ENCODE results near the gene CLEC12A. TPM values are rescaled to one million over a fixed set of nuclear protein-coding genes. Genes with fewer than 3 reads are reported as not detected.
"Not testable (repeated sequence)": the region's sequence is repeated elsewhere in the genome, so short reads cannot be mapped to it uniquely, and the experiment has no call there.

Gene CLEC12A
- total and polyA plus RNA-seq, 4 donors = 2.3 to 4.7 (median 3.2) TPM

GRCh38 chr12:9951026-9951675 lies 20.1 kb upstream of the CLEC12A start:
- Histone ChIP-seq H3K4me1 (ENCODE audit: control insufficient read depth in 4 of 4, insufficient read depth in 4 of 4, low read length in 3 of 4) (no peaks in the 10 kb centered on the region), H3K27me3 (ENCODE audit: control insufficient read depth in 4 of 4, insufficient read depth in 4 of 4, low read length in 3 of 4) (no peaks in the 10 kb centered on the region), H3K9me3 (ENCODE audit: control insufficient read depth in 4 of 4, low read length in 3 of 4) (no peaks in the 10 kb centered on the region), H3K27ac (ENCODE audit: low read depth in 1 of 2, low read length in 2 of 2) (no peak overlapping the region), H3K9ac (ENCODE audit: low read depth in 1 of 2, low read length in 2 of 2) (no peak overlapping the region), H3K4me3 (ENCODE audit: low read depth in 1 of 3, low read length in 3 of 3) (no peak overlapping the region), H3K36me3 (ENCODE audit: control insufficient read depth in 4 of 4, insufficient read depth in 3 of 4, low read depth in 1 of 4, low read length in 3 of 4) (no peaks in the 10 kb centered on the region)
- TF ChIP-seq MAX (IDR thresholded peaks at IDR 0.05) (no peak), TAF1 (conservative IDR thresholded peaks at IDR 0.05) (no peak)
- TF ChIP-seq, protein P1, sequence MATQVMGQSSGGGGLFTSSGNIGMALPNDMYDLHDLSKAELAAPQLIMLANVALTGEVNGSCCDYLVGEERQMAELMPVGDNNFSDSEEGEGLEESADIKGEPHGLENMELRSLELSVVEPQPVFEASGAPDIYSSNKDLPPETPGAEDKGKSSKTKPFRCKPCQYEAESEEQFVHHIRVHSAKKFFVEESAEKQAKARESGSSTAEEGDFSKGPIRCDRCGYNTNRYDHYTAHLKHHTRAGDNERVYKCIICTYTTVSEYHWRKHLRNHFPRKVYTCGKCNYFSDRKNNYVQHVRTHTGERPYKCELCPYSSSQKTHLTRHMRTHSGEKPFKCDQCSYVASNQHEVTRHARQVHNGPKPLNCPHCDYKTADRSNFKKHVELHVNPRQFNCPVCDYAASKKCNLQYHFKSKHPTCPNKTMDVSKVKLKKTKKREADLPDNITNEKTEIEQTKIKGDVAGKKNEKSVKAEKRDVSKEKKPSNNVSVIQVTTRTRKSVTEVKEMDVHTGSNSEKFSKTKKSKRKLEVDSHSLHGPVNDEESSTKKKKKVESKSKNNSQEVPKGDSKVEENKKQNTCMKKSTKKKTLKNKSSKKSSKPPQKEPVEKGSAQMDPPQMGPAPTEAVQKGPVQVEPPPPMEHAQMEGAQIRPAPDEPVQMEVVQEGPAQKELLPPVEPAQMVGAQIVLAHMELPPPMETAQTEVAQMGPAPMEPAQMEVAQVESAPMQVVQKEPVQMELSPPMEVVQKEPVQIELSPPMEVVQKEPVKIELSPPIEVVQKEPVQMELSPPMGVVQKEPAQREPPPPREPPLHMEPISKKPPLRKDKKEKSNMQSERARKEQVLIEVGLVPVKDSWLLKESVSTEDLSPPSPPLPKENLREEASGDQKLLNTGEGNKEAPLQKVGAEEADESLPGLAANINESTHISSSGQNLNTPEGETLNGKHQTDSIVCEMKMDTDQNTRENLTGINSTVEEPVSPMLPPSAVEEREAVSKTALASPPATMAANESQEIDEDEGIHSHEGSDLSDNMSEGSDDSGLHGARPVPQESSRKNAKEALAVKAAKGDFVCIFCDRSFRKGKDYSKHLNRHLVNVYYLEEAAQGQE (IDR thresholded peaks at IDR 0.05) = no peak
- WGBS = 77% methylated on average over 5 of the region's 5 CpGs
- no peak for DNase-seq (ENCODE audit: low spot score)

DNA sequence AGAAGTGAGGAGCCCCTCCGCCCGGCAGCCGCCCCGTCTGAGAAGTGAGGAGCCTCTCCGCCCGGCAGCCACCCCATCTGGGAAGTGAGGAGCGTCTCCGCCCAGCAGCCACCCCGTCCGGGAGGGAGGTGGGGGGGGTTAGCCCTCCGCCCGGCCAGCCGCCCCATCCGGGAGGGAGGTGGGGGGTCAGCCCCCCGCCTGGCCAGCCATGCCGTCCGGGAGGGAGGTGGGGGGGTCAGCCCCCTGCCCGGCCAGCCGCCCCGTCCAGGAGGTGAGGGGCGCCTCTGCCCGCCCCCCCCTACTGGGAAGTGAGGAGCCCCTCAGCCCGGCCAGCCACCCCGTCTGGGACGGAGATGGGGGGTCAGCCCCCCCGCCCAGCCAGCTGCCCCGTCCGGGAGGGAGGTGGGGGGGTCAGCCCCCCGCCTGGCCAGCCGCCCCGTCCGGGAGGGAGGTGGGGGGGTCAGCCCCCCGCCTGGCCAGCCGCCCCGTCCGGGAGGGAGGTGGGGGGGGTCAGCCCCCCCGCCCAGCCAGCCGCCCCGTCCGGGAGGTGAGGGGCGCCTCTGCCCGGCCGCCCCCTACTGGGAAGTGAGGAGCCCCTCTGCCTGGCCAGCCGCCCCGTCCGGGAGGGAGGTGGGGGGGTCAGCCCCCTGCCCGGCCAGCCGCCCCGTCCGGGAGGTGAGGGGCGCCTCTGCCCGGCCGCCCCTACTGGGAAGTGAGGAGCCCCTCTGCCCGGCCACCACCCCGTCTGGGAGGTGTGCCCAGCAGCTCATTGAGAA lies 18.1 kb upstream of the CLEC12A start:
- DNase-seq (ENCODE audit: low spot score); H3K9me3 ChIP-seq (ENCODE audit: control insufficient read depth in 4 of 4, low read length in 3 of 4); H3K36me3 ChIP-seq (ENCODE audit: control insufficient read depth in 4 of 4, insufficient read depth in 3 of 4, low read depth in 1 of 4, low read length in 3 of 4); H3K4me3 ChIP-seq (ENCODE audit: low read depth in 1 of 3, low read length in 3 of 3); H3K4me1 ChIP-seq (ENCODE audit: control insufficient read depth in 4 of 4, insufficient read depth in 4 of 4, low read length in 3 of 4); H3K27ac ChIP-seq (ENCODE audit: low read depth in 1 of 2, low read length in 2 of 2); H3K9ac ChIP-seq (ENCODE audit: low read depth in 1 of 2, low read length in 2 of 2); H3K27me3 ChIP-seq (ENCODE audit: control insufficient read depth in 4 of 4, insufficient read depth in 4 of 4, low read length in 3 of 4): not testable (repeated sequence)
- WGBS = 95% methylated on average over 30 of the region's 55 CpGs

- Histone ChIP-seq H3K4me1 (ENCODE audit: control insufficient read depth in 4 of 4, insufficient read depth in 4 of 4, low read length in 3 of 4) (no peaks in the 10 kb centered on the region), H3K9me3 (ENCODE audit: control insufficient read depth in 4 of 4, low read length in 3 of 4) (no peaks in the 10 kb centered on the region), H3K36me3 (ENCODE audit: control insufficient read depth in 4 of 4, insufficient read depth in 3 of 4, low read depth in 1 of 4, low read length in 3 of 4) (no peaks in the 10 kb centered on the region), H3K4me3 (ENCODE audit: low read depth in 1 of 3, low read length in 3 of 3) (no peak overlapping the region), H3K9ac (ENCODE audit: low read depth in 1 of 2, low read length in 2 of 2) (no peak overlapping the region), H3K27ac (ENCODE audit: low read depth in 1 of 2, low read length in 2 of 2) (no peak overlapping the region), H3K27me3 (ENCODE audit: control insufficient read depth in 4 of 4, insufficient read depth in 4 of 4, low read length in 3 of 4) (no peaks in the 10 kb centered on the region)
- DNase-seq (ENCODE audit: low spot score) = no peak
- TF ChIP-seq YY1 (IDR thresholded peaks at IDR 0.05) = no peak
- TF ChIP-seq FOXA1 (IDR thresholded peaks at IDR 0.05) = no peak
- TF ChIP-seq MAX (IDR thresholded peaks at IDR 0.05) = no peak
- TF ChIP-seq CTCF (IDR thresholded peaks at IDR 0.05; ENCODE audit: low read depth, low read length, missing input control) = no peak
- TF ChIP-seq FOXA2 (IDR thresholded peaks at IDR 0.05) = no peak
- TF ChIP-seq, protein P1 (IDR thresholded peaks at IDR 0.05) = no peak
- no peak for TF ChIP-seq RXRA (IDR thresholded peaks at IDR 0.05)
- TF ChIP-seq GABPA (IDR thresholded peaks at IDR 0.05 in 1 of 2, conservative IDR thresholded peaks at IDR 0.05 in 1 of 2) = no peak
- TF ChIP-seq RAD21 (IDR thresholded peaks at IDR 0.05) = no peak
- TF ChIP-seq NR2F2 (IDR thresholded peaks at IDR 0.05) = no peak
- TF ChIP-seq HNF4A (conservative IDR thresholded peaks at IDR 0.05) = no peak
- TF ChIP-seq SP1 (IDR thresholded peaks at IDR 0.05) = no peak
- no peak for TF ChIP-seq EGR1 (IDR thresholded peaks at IDR 0.05; ENCODE audit: low read depth in 2 of 2)
- no peak for TF ChIP-seq ZBTB33 (IDR thresholded peaks at IDR 0.05)
Measured at GRCh38 chr12:9957834-9958233, 13.4 kb upstream of the CLEC12A start.

Measured in liver (tissue), 9 donors.